H1 (cell line): ENCODE measurements around the gene MAP1B.

Experiments
- BACH1 ChIP-seq: IDR thresholded peaks from 2 replicates; pipeline ENCODE4 v1.6.1; 2012; ENCODE audit warnings: low read length, improper control_type of control experiment
- CEBPB ChIP-seq: IDR thresholded peaks from 2 replicates; pipeline ENCODE4 v1.6.1; 2012; ENCODE audit warnings: low read depth, low read length
- EP300 ChIP-seq, 2 experiments: IDR thresholded peaks; 1 replicate in 1 of 2; 2 replicates in 1 of 2; pipeline ENCODE4 v1.6.1; 2011 to 2012; ENCODE audit warnings: low read depth in 2 of 2, low read length in 2 of 2, mild to moderate bottlenecking in 2 of 2, borderline replicate concordance in 1 of 2, inconsistent platforms in 1 of 2, moderate library complexity in 1 of 2
- EZH2 ChIP-seq: fragments of 200-600 bp; sonication (generic); IDR thresholded peaks from 2 replicates; pipeline ENCODE4 v1.7.1; 2012; ENCODE audit warnings: low read depth, mild to moderate bottlenecking, moderate library complexity, low read length, inconsistent platforms; ENCODE audit not compliant: severe bottlenecking
- JUND ChIP-seq: IDR thresholded peaks from 2 replicates; pipeline ENCODE4 v1.6.1; 2011; ENCODE audit warnings: mild to moderate bottlenecking, improper control_type of control experiment, low read length
- NANOG ChIP-seq: IDR thresholded peaks from 2 replicates; pipeline ENCODE4 v1.6.1; 2011; ENCODE audit warnings: low read length, low read depth, mild to moderate bottlenecking, inconsistent platforms; ENCODE audit not compliant: insufficient read depth, poor library complexity, severe bottlenecking
- POLR2A ChIP-seq, 2 experiments: IDR thresholded peaks; 1 replicate in 1 of 2; 2 replicates in 1 of 2; pipeline ENCODE4 v1.6.1; 2011; ENCODE audit warnings: low read depth in 2 of 2, low read length in 2 of 2, mild to moderate bottlenecking in 2 of 2; ENCODE audit errors: control extremely low read depth in 1 of 2
- SP4 ChIP-seq: IDR thresholded peaks from 2 replicates; pipeline ENCODE4 v1.6.1; 2012; ENCODE audit warnings: low read length, inconsistent platforms
- SRF ChIP-seq: IDR thresholded peaks from 2 replicates; pipeline ENCODE4 v1.6.1; 2011; ENCODE audit warnings: mild to moderate bottlenecking, low read depth, low read length, moderate library complexity
- TCF12 ChIP-seq: IDR thresholded peaks from 2 replicates; pipeline ENCODE4 v1.6.1; 2011; ENCODE audit warnings: low read depth, mild to moderate bottlenecking, low read length
- TF ChIP-seq, protein P1 (sequence below), 3 experiments: IDR thresholded peaks; 1 replicate in 2 of 3; 2 replicates in 1 of 3; pipeline versions ENCODE4 v1.5.1 to v1.6.1; 2011; ENCODE audit warnings: low read length in 3 of 3, mild to moderate bottlenecking in 3 of 3, inconsistent platforms in 2 of 3, low read depth in 1 of 3, moderate library complexity in 1 of 3; ENCODE audit not compliant: insufficient read depth in 1 of 3; ENCODE audit errors: control extremely low read depth in 1 of 3
- TF ChIP-seq, protein P2 (sequence below): IDR thresholded peaks from 2 replicates; pipeline ENCODE4 v1.6.1; 2011; ENCODE audit warnings: low read length, improper control_type of control experiment

DNA sequence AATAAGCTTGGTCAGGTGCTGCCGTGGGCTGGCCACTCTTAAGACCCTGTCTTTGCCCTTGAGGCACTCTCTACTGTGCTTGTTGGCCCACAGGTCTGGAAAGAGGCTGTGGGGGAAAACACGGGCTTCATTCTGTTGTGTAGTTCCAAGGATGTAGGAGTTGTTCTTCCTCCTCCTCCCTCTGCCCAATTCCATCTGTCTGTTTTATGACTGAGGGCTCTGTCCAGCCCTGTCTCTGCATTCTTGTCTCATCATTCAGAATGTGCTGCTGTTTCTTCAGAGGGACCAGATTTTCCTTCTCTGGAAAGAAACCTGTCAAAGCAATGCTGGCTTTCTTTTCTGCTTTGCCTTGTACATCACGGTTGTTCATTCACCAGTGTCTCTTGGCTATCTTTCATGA, 84.1 kb downstream of the MAP1B start:
- no peak for TF ChIP-seq POLR2A (IDR thresholded peaks at IDR 0.05; ENCODE audit: control extremely low read depth in 1 of 2, low read depth in 2 of 2, low read length in 2 of 2)
- TF ChIP-seq, protein P1, sequence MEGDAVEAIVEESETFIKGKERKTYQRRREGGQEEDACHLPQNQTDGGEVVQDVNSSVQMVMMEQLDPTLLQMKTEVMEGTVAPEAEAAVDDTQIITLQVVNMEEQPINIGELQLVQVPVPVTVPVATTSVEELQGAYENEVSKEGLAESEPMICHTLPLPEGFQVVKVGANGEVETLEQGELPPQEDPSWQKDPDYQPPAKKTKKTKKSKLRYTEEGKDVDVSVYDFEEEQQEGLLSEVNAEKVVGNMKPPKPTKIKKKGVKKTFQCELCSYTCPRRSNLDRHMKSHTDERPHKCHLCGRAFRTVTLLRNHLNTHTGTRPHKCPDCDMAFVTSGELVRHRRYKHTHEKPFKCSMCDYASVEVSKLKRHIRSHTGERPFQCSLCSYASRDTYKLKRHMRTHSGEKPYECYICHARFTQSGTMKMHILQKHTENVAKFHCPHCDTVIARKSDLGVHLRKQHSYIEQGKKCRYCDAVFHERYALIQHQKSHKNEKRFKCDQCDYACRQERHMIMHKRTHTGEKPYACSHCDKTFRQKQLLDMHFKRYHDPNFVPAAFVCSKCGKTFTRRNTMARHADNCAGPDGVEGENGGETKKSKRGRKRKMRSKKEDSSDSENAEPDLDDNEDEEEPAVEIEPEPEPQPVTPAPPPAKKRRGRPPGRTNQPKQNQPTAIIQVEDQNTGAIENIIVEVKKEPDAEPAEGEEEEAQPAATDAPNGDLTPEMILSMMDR (IDR thresholded peaks at IDR 0.05; ENCODE audit: control extremely low read depth in 1 of 3, insufficient read depth in 1 of 3, low read depth in 1 of 3, low read length in 3 of 3), result no peak
- TF ChIP-seq, protein P2, sequence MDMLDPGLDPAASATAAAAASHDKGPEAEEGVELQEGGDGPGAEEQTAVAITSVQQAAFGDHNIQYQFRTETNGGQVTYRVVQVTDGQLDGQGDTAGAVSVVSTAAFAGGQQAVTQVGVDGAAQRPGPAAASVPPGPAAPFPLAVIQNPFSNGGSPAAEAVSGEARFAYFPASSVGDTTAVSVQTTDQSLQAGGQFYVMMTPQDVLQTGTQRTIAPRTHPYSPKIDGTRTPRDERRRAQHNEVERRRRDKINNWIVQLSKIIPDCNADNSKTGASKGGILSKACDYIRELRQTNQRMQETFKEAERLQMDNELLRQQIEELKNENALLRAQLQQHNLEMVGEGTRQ, result no peak
- no peak for TF ChIP-seq SRF
- TF ChIP-seq EP300 (IDR thresholded peaks at IDR 0.05; ENCODE audit: borderline replicate concordance in 1 of 2, low read depth in 2 of 2, low read length in 2 of 2), result no peak
- TF ChIP-seq NANOG, result no peak
- no peak for TF ChIP-seq BACH1
- TF ChIP-seq CEBPB, result no peak
- no peak for TF ChIP-seq SP4
- no peak for TF ChIP-seq JUND
- TF ChIP-seq EZH2, result no peak
- no peak for TF ChIP-seq TCF12
